ENCODE measurements around the gene APOH. TPM values are rescaled to one million over a fixed set of nuclear protein-coding genes. Genes with fewer than 3 reads are reported as not detected.

The APOH gene
- not detected for total RNA-seq
- long read RNA-seq, result 0 reads

- H3K27ac ChIP-seq (replicated peaks), result no peak within 1 kb of the TSS
- no peak within 1 kb of the TSS for H3K4me3 ChIP-seq
- no peak for DNase-seq
- no peaks in the 10 kb centered on the region for H3K36me3 ChIP-seq
- H3K27me3 ChIP-seq (ENCODE audit: low read depth), result peaks cover 21% of the 10 kb centered on the region
- TF ChIP-seq CTCF (IDR thresholded peaks at IDR 0.05; ENCODE audit: borderline replicate concordance), result no peak
- no peaks in the 10 kb centered on the region for H3K4me1 ChIP-seq
- intact Hi-C loops (cut with micrococcal nuclease), result no loop called here
- no peaks in the 10 kb centered on the region for H3K9me3 ChIP-seq (replicated peaks)
Observed at GRCh38 chr17:66228887-66229782, at the start of gene APOH. APOH (minus strand) TSS chr17:66229415; CDS start chr17:66229379, 36 bp downstream.

- DNase-seq, result no peak
- no peaks in the 10 kb centered on the region for H3K36me3 ChIP-seq
- no peaks in the 10 kb centered on the region for H3K4me1 ChIP-seq
- H3K27me3 ChIP-seq (ENCODE audit: low read depth), result no peaks in the 10 kb centered on the region
- no peak for TF ChIP-seq CTCF (IDR thresholded peaks at IDR 0.05; ENCODE audit: borderline replicate concordance)
- no peaks in the 10 kb centered on the region for H3K9me3 ChIP-seq (replicated peaks)
- H3K4me3 ChIP-seq, result no peak overlapping the region
- H3K27ac ChIP-seq (replicated peaks), result no peak overlapping the region
- intact Hi-C loops (cut with micrococcal nuclease), result no loop called here
Observed at GRCh38 chr17:66277191-66277590, 48.0 kb upstream of the APOH start.

GRCh38 chr17:66276328-66276937 lies 47.2 kb upstream of the APOH start:
- Histone ChIP-seq H3K27ac (replicated peaks) (no peak overlapping the region), H3K27me3 (ENCODE audit: low read depth) (no peaks in the 10 kb centered on the region), H3K4me1 (no peaks in the 10 kb centered on the region), H3K36me3 (no peaks in the 10 kb centered on the region), H3K9me3 (replicated peaks) (peaks cover 6% of the 10 kb centered on the region), H3K4me3 (no peak overlapping the region)
- no peak for DNase-seq
- TF ChIP-seq CTCF (IDR thresholded peaks at IDR 0.05; ENCODE audit: borderline replicate concordance), result no peak
- intact Hi-C loops (cut with micrococcal nuclease), result no loop called here

GRCh38 chr17:66275651-66276050 lies 46.4 kb upstream of the APOH start:
- intact Hi-C loops (cut with micrococcal nuclease), result no loop called here
- no peak for TF ChIP-seq CTCF (IDR thresholded peaks at IDR 0.05; ENCODE audit: borderline replicate concordance)
- Histone ChIP-seq H3K4me1 (no peaks in the 10 kb centered on the region), H3K27ac (replicated peaks) (no peak overlapping the region), H3K4me3 (no peak overlapping the region), H3K36me3 (no peaks in the 10 kb centered on the region), H3K9me3 (replicated peaks) (peaks cover 14% of the 10 kb centered on the region), H3K27me3 (ENCODE audit: low read depth) (no peaks in the 10 kb centered on the region)
- no peak for DNase-seq

GRCh38 chr17:66273586-66273848 lies 44.3 kb upstream of the APOH start:
- intact Hi-C loops (cut with micrococcal nuclease), result no loop called here
- Histone ChIP-seq H3K36me3 (no peaks in the 10 kb centered on the region), H3K27me3 (ENCODE audit: low read depth) (no peaks in the 10 kb centered on the region), H3K4me3 (no peak overlapping the region), H3K9me3 (replicated peaks) (peaks cover 18% of the 10 kb centered on the region), H3K4me1 (no peaks in the 10 kb centered on the region), H3K27ac (replicated peaks) (no peak overlapping the region)
- no peak for TF ChIP-seq CTCF (IDR thresholded peaks at IDR 0.05; ENCODE audit: borderline replicate concordance)
- no peak for DNase-seq

Measured in left ventricle myocardium inferior (tissue), 1 donor.